Common myeloid progenitor, CD34-positive (primary cell): ENCODE results near the gene RPL5.

Source experiments
- CTCF ChIA-PET: fragments of 350-600 bp; sonication (Branson Sonifier 250); formaldehyde crosslinking; loops from one replicate; lab custom pipeline; 2021; ENCODE audit warnings: antibody characterized with exemption; lab: Charles Lee
- POLR2A ChIA-PET: fragments of 350-600 bp; sonication (Branson Sonifier 250); formaldehyde crosslinking; loops from one replicate; lab custom pipeline; 2021; ENCODE audit warnings: antibody characterized with exemption; lab: Charles Lee
- DNase-seq, 3 donors: peaks; one replicate each; pipeline versions ENCODE4 v3.0.0 to v3.0.0-alpha.2; 2013
- H3K27ac ChIP-seq, 2 experiments: 1 replicate in 1 of 2; 2 replicates in 1 of 2; pipeline ENCODE4 v1.7.0; 2013; ENCODE audit warnings: inconsistent platforms in 2 of 2, low read length in 2 of 2, mild to moderate bottlenecking in 2 of 2, low read depth in 1 of 2, moderate library complexity in 1 of 2; ENCODE audit not compliant: severe bottlenecking in 2 of 2, insufficient read depth in 1 of 2, poor library complexity in 1 of 2
- H3K27me3 ChIP-seq, 5 experiments: replicated peaks in 2 of 5; 1 replicate in 3 of 5; 2 replicates in 2 of 5; pipeline versions ENCODE4 v1.6.1 to v1.7.0; 2013; ENCODE audit warnings: low read length in 4 of 5, mild to moderate bottlenecking in 2 of 5, moderate library complexity in 2 of 5, inconsistent platforms in 1 of 5; ENCODE audit not compliant: insufficient read depth in 5 of 5, control insufficient read depth in 4 of 5
- H3K36me3 ChIP-seq, 4 experiments: 1 replicate in 2 of 4; 2 replicates in 2 of 4; pipeline versions ENCODE4 v1.6.1 to v1.7.0; 2013; ENCODE audit warnings: low read length in 3 of 4, control low read depth in 1 of 4, mild to moderate bottlenecking in 1 of 4; ENCODE audit not compliant: control insufficient read depth in 4 of 4, insufficient read depth in 4 of 4
- H3K4me1 ChIP-seq, 4 experiments: 1 replicate in 3 of 4; 2 replicates in 1 of 4; pipeline versions ENCODE4 v1.6.1 to v1.7.1; 2013; ENCODE audit warnings: low read length in 3 of 4, mild to moderate bottlenecking in 3 of 4, control low read depth in 1 of 4, inconsistent platforms in 1 of 4, moderate library complexity in 1 of 4; ENCODE audit not compliant: control insufficient read depth in 4 of 4, insufficient read depth in 4 of 4; ENCODE audit errors: control extremely low read depth in 1 of 4
- H3K4me3 ChIP-seq, 7 experiments: 1 replicate in 4 of 7; 2 replicates in 3 of 7; pipeline versions ENCODE4 v1.5.1 to v1.7.0; 2013; ENCODE audit warnings: mild to moderate bottlenecking in 7 of 7, low read length in 6 of 7, moderate library complexity in 6 of 7, inconsistent platforms in 2 of 7, low read depth in 2 of 7, control low read depth in 1 of 7; ENCODE audit not compliant: insufficient read depth in 4 of 7, control insufficient read depth in 1 of 7; ENCODE audit errors: extremely low read depth in 1 of 7
- H3K9me3 ChIP-seq, 5 experiments: 1 replicate in 4 of 5; 2 replicates in 1 of 5; pipeline versions ENCODE4 v1.6.1 to v1.7.1; 2013; ENCODE audit warnings: low read length in 4 of 5, mild to moderate bottlenecking in 2 of 5, inconsistent platforms in 1 of 5, low read depth in 1 of 5, moderate library complexity in 1 of 5; ENCODE audit not compliant: control insufficient read depth in 4 of 5, insufficient read depth in 2 of 5; ENCODE audit errors: control extremely low read depth in 1 of 5
- WGBS: methylation state at CpG from one replicate; pipeline ENCODE4 v1.1.5; 2013; ENCODE audit not compliant: insufficient coverage; 5-methylcytosine and 5-hydroxymethylcytosine counted together

Gene RPL5

GRCh38 chr1:92817986-92818764 is 13.7 kb upstream of the RPL5 start:
- POLR2A ChIA-PET = interaction anchor here (0.9 kb wide), 1 partner anchor 11 kb away, joined by 4 read pairs; no protein-coding TSS in a partner anchor
- Histone ChIP-seq H3K4me1 (no peaks in the 10 kb centered on the region), H3K27ac (no peak overlapping the region), H3K27me3 (no peaks in the 10 kb centered on the region), H3K36me3 (no peaks in the 10 kb centered on the region), H3K9me3 (no peaks in the 10 kb centered on the region), H3K4me3 (no peak overlapping the region)
- peak; percentile 39 to 58 (median 57) for DNase-seq
- WGBS = 71% methylated on average over 1 of the region's 3 CpGs
- CTCF ChIA-PET = interaction anchor here (0.8 to 4.2 kb wide), 14 partner anchors 10 to 510 kb away, joined by 3 to 22 read pairs (median 5); partner anchors contain the start of genes EVI5 and RPL5

DNA sequence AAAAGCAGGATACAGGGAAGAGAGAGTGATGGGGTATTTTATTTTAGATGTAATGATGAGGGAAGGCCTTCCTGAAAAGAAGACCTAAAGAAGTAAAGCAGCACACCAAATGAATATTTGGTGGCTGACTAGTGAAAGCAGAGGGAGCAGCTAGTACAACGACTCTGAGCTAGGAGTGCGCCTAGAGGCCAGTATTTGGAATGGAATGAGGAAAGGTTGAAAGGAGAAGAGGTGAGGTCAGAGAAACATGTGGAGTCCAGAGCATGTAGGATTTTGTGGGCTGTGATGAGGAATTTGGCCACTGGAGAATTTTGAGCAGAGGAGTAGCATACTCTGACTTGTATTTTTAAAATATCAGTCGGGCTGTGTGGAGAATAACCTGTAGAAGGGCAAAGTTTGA is 11.8 kb upstream of the RPL5 start:
- WGBS = 75% methylated on average over 2 of the region's 3 CpGs
- ChIA-PET CTCF (interaction anchor here (1.0 to 4.2 kb wide), 6 partner anchors 8 to 72 kb away, joined by 3 to 22 read pairs (median 6); partner anchors contain the start of gene EVI5), POLR2A (no interaction called here)
- Histone ChIP-seq H3K4me3 (no peak overlapping the region), H3K36me3 (no peaks in the 10 kb centered on the region), H3K27me3 (no peaks in the 10 kb centered on the region), H3K9me3 (no peaks in the 10 kb centered on the region), H3K27ac (no peak overlapping the region), H3K4me1 (no peaks in the 10 kb centered on the region)
- no peak for DNase-seq

- POLR2A ChIA-PET = no interaction called here
- no peaks in the 10 kb centered on the region for H3K9me3 ChIP-seq
- H3K4me3 ChIP-seq = no peak overlapping the region
- no peak for DNase-seq
- H3K27me3 ChIP-seq = no peaks in the 10 kb centered on the region
- WGBS = 100% methylated on average over 3 of the region's 3 CpGs
- CTCF ChIA-PET = interaction anchor here (1.0 to 2.9 kb wide), 5 partner anchors 8 to 73 kb away, joined by 3 to 9 read pairs (median 3); no protein-coding TSS in a partner anchor
- no peaks in the 10 kb centered on the region for H3K36me3 ChIP-seq
- H3K27ac ChIP-seq = no peak overlapping the region
- no peaks in the 10 kb centered on the region for H3K4me1 ChIP-seq
Observed at GRCh38 chr1:92820551-92820950, 11.3 kb upstream of the RPL5 start.

DNA sequence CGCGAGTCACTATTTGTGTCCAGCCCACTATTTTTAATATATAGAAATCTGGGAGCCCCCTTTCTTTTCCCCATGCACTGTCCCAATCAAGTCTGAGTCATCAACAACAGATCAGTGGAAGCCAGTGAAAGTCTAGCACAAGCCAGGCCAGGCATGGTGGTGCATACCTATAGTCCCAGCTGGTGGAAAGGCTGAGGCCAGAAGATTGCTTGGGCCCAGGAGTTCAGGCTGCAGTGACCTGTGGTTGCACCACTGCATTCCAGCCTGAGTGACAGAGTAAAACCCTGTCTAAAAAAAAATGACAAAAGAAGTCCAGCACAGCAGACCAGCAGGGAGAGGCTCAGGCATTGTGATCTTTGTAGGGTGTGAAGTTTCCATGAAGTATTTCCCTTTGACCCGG is 9.0 kb upstream of the RPL5 start:
- Histone ChIP-seq H3K27me3 (no peaks in the 10 kb centered on the region), H3K9me3 (no peaks in the 10 kb centered on the region), H3K36me3 (no peaks in the 10 kb centered on the region), H3K4me3 (no peak overlapping the region), H3K4me1 (no peaks in the 10 kb centered on the region), H3K27ac (no peak overlapping the region)
- CTCF ChIA-PET = no interaction called here
- WGBS = 100% methylated on average over 2 of the region's 3 CpGs
- POLR2A ChIA-PET = no interaction called here
- no peak for DNase-seq

DNA sequence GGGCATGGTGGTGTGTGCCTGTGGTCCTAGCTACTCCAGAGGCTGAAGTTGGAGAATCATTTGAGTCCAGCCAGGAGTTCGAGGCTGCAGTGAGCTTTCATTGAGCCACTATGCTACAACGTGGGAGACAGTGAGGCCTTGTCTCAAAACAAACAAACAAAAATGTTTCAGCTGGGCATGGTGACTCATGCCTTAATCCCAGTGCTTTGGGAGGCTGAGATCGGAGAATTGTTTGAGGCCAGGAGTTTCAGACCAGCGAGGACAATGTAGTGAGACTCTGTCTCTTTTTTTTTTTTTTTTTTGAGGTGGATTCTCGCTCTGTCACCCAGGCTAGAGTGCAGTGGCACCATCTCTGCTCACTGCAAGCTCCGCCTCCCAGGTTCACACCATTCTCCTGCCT is 5.0 kb upstream of the RPL5 start:
- WGBS = 98% methylated on average over 3 of the region's 6 CpGs
- H3K4me1 ChIP-seq = peaks cover 0 to 3% (median 0%) of the 10 kb centered on the region in 4 experiments
- H3K4me3 ChIP-seq = no peak overlapping the region
- no peak overlapping the region for H3K27ac ChIP-seq
- no peaks in the 10 kb centered on the region for H3K9me3 ChIP-seq
- CTCF ChIA-PET = interaction anchor here (3.0 kb wide), 1 partner anchor 9 kb away, joined by 15 read pairs; no protein-coding TSS in a partner anchor
- H3K36me3 ChIP-seq = no peaks in the 10 kb centered on the region
- POLR2A ChIA-PET = interaction anchor here (0.6 kb wide), 1 partner anchor 43 kb away, joined by 4 read pairs; no protein-coding TSS in a partner anchor
- DNase-seq = no peak
- no peaks in the 10 kb centered on the region for H3K27me3 ChIP-seq

- Histone ChIP-seq H3K27me3 (no peaks in the 10 kb centered on the region), H3K4me1 (peaks cover 4 to 28% (median 17%) of the 10 kb centered on the region in 4 experiments), H3K27ac (peak overlapping the region in 1 of 2 experiments; percentile 98), H3K9me3 (no peaks in the 10 kb centered on the region), H3K36me3 (peaks cover 2 to 29% (median 21%) of the 10 kb centered on the region in 4 experiments), H3K4me3 (peak overlapping the region in 5 of 7 experiments; percentile 11 to 100 (median 100))
- WGBS = 53% methylated on average over 4 of the region's 4 CpGs
- POLR2A ChIA-PET = interaction anchor here (0.6 to 1.3 kb wide), 4 partner anchors 16 to 178 kb away, joined by 3 to 6 read pairs (median 5); partner anchors contain the start of gene EVI5
- CTCF ChIA-PET = interaction anchor here (0.5 to 3.1 kb wide), 10 partner anchors 10 to 163 kb away, joined by 3 to 10 read pairs (median 5); partner anchors contain the start of gene EVI5
- no peak for DNase-seq
Observed at GRCh38 chr1:92831368-92831761, 475 bp upstream of the RPL5 start.
